ENCODE results near the gene LRCOL1. TPM values are rescaled to one million over a fixed set of nuclear protein-coding genes. Genes with fewer than 3 reads are reported as not detected.

Gene LRCOL1
- polyA plus RNA-seq, 3 donors: 2.3 to 5.8 (median 5.1) TPM

DNA sequence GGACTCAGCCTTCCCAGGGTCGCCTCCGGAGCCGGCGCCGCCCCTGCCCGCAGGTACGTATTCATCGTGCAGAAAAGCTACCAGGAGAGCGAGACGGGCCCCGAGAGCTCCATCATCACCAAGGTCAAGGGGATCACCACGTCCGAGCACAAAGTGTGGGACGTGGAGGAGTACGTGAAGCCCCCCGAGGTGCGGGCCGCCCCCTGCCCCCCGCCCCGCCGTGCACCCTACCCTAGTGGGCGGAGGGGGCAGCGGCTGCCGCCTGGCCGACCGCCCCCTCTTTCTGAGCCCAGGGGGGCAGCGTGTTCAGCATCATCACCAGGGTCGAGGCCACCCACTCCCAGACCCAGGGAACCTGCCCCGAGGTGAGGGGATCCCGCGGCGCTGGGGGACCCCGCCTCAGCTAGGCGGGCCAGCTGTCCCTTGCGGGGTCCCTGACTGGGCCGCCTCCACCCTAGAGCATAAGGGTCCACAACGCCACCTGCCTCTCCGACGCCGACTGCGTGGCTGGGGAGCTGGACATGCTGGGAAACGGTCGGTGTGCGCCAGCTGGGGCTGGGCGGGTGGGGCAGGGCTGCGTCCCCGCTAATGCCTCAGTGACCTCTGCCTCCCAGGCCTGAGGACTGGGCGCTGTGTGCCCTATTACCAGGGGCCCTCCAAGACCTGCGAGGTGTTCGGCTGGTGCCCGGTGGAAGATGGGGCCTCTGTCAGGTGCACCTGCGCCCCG is 9.2 kb upstream of the LRCOL1 start:
- no peak for DNase-seq

DNA sequence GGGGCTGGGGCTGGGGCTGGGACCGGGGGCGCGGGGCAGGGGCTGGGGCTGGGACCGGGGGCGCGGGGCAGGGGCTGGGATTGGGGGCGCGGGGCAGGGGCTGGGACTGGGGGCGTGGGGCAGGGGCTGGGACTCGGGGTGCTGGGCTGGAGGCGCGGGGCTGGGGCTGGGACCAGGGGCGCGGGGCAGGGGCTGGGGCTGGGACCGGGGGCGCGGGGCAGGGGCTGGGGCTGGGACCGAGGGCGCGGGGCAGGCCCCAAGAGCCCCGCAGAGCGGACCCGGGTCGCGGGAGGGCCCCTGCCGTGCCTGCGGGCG is 8.6 kb upstream of the LRCOL1 start:
- no peak for DNase-seq

DNA sequence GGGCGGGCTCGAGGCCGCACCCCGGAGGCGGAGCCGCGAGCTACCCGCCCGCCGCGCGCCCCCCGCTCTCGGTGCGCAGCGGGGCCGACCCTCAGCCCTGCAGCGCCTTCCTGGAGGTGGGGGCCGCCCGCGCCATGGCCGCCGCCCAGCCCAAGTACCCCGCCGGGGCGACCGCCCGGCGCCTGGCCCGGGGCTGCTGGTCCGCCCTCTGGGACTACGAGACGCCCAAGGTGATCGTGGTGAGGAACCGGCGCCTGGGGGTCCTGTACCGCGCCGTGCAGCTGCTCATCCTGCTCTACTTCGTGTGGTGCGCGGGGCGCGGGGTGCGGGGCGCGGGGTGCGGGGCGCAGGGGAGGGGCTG is 8.3 kb upstream of the LRCOL1 start, which contains the start of gene P2RX2:
Gene P2RX2, plus strand, starts transcription at position 94 of the 361 bp plus-strand sequence. Its CDS starts 41 bp downstream, at position 135.
- DNase-seq: no peak

DNA sequence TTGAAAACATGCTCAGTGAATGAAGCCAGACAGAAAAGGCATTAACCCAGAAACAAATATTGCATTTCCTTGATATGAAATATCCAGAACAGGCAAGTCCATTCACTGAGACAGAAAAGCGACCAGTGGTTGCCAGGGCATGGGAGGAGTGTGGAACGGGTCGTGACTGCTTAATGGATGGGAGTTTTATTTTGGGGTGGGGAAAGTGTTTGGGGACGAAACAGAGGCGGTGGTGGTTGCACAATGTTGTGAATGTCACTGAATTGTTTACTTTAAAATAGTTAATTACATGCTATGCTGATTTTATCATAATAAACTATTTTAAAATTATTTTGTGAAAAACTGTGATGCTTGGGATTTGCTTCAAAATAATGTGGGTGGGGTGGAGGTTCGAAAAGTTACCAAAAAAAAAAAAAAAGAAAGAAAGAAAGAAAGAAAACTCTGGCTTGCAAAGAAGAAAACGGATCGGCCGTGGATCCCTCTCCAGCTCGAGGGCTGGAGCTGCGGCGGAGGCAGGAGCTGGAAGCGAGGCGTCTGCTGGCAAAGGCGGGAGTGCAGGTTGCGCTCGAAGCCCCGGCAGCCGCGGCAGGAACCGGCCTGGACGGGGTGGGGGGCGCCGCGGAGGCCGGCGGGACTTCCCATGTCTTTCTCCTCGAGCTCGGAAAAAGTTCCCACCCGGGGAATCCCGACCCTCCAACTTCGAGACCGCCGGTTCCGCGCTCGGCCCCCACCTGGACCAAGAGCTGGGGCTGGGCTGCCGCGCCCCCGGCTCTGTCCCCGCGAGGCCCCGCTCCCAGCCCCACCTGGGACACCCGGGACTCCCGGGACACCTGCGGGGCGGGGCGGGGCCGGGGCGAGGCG is 7.7 kb upstream of the LRCOL1 start:
- no peak for DNase-seq

DNA sequence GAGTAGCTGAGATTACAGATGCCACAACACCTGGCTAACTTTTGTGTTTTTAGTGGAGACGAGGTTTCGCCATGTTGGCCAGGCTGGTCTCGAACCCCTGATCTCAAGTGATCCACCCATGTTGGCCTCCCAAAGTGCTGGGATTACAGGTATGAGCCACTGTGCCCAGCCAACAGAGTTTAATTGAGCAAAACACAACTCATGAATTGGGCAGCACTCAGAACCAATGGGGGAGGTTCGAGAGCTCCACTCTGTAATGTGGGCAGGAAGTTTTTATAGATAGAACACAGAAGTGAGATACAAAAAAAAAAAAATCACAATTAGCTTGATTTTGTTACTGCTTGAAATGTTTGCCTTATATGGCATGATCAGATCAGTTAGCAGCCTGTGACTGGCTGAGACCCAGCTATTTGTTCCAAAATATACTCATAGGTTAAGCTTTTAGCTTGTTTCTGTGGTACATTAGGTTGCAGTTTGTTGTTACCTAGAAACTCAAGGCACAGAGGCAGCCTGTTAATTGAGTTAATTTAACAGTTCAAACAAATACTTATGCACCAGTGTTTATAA is 6.8 kb upstream of the LRCOL1 start:
- no peak for DNase-seq

DNA sequence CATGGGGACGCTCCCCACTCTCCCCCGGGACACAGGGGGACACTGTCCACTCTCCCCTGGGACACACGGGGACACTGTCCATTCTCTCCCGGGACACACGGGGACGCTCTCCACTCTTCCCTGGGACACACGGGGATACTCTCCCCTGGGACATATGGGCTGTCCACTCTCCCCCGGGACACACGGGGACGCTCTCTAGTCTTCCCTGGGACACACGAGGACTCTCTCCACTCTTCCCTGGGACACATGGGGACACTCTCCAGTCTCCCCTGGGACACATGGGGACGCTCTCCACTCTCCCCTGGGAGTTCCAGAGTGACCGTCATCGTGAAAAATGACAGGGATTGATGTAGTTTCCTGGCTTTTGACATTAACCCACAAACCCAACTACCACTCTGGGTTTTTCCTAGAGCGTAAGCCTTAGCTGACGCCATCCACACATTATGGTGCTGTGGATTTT is 5.2 kb upstream of the LRCOL1 start:
- DNase-seq: no peak

DNA sequence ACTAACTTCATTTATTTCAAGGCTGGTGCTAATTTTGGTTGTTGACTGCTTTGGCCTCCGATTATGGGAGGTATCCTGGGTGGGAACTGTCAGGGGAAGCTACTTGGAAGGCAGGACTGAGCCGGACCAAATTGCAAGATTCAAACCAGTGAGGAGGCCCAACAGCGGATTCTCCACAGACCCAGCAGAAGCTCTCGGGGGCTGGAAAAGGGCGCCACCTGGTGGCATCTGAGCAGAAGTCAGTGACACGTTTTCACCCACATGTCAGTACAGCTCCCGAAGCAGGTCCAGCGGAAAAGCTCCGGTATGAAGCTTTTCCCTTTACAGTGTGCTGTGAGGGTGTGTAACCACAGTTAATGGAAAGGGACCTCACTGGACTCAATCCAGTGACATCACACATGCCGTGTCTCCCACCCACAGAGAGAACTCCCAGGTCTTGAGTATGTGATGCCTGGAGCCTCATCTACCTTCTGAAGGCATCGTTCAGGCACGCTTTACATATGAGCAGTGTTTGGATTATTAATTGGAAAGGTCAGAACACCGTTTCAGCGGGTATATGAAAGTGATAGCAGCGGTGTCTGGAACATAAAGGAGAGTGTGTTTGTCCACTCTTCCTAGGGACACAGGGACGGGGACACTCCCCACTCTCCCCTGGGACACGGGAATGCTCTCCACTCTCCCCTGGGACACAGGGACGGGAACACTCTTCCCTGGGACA is 4.6 kb upstream of the LRCOL1 start:
- peak; percentile 86 for DNase-seq

DNA sequence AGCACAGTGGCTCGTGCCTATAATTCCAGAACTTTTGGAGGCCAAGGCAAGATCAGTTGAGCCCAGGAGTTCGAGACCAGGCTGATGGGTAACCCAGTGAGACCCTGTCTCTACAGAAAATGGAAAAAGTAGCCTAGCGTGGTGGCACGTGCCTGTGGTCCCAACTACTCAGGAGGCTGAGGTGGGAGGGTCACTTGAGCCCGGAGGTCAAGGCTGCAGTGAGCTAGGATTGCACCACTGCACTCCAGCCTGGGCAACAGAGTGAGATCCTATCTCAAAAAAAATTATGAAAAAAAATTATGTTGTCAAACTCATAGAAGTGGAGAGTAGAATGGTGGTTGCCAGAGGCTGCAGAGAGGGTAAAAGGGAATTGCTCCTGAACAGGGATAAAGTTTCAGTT is 3.6 kb upstream of the LRCOL1 start:
- DNase-seq: no peak

DNA sequence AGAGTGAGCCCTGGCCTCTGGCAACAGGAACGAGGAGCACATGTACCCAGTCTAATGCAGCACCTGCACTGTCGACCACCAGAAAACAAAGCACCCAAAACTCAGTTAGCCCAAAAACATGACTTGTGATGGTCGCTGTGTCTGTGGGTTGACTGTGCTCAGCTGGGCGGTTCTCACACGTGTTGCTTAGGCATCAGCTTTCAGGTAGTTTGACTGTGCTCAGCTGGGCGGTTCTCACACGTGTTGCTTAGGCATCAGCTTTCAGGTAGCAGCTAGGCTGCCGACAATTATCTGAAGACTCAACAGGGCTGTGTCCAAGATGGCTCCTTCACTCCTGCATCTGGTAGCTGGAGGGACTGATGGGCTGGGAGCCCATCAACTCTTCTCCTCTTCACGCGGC is 1.2 kb upstream of the LRCOL1 start:
- DNase-seq: no peak

DNA sequence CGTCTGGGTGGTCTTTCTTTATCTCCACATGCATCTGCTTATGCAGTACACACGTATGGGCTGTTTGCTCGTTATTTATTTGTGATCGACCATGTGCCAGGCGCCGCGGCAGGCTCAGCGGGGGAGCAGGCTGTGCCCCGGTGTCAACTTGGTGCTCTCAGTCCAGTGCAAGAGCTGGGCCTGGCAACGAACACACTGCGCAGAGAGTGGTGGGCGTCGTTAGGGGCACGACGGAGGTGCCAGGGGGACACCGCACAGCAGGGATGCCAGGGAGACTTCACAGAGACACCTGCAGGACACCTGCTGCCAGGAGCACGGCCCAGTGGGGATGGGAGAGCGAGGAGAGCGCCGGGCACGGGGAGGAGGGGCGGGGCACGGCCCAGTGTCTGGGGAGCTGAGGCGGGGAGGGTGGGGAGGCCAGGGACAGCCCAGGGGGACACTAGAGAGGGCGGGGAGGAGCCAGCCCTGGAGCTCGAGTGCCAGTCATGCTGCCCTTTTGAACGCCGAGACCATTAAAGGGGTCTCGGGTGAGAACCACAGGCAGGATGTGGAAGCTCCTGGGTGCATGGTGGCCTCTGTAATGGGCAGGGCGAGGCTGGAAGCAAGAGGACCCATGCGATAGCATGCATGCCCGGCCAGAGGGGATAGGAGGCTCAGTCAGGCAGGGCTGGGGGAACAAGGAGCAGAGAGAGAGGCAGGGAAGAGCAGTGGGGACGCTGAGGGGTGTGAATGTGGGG is 652 bp upstream of the LRCOL1 start:
- no peak for DNase-seq

DNA sequence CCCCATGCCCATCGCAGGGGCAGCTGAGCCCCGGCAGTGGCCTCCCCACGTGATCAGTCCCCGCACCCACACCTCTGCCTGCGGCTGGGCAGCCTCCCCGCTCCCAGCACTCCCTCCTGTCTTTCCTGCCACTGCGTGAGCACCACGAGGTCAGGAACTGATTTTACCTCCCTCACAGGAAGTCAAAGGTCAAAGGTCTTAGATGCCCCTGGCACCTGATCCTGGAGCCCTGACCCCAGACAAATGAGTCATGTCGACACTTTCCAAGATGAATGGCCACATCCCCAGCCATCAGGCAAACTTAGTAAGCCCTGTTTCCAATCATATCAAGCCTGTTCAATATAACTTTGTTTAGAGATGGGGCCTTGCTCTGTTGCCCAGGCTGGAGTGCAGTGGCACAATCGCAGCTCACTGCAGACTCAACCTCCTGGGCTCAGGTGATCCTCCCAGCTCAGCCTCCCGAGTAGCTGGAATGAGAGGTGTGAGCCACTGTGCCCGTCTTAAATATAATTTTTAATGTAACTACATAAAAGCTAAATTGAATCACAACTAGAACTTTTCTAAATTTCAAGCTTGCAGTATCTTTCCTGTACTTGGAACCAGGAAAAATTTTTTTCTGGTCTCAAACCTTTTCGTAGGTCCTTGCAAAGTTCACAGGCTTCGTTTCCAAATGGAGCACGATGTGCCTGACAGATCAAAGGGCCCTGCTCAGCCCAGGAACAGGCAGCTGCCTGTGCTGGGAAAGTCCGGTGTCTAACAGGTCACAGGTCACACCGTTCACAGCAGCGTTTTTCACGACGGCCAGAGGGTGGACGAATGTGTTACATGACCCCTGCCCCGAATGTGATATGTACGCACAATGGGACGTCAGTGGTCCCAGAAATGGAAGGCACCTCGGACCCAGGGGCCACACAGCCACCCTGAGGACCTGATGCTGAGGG is 1.9 kb downstream of the LRCOL1 start:
- no peak for DNase-seq

DNA sequence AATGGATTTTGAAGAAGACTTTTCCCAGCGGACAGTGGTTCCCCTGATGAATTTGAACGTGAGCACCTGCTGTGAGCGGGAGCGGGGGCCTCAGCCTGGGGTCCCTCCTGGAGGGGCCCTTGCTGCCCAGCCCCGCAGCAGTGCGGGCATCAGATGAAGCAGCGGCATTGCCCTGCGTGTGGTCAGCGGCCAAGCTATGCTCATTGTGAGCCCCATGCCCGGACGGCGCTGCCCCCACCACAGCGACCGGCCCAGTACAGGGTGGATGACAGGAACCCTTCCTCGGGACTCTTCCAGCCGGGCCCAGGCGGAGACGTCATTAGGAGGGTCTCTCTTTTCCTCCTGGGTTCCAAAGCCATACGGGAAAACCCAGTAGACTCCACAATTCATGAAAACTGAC is 3.5 kb downstream of the LRCOL1 start:
- DNase-seq: no peak

DNA sequence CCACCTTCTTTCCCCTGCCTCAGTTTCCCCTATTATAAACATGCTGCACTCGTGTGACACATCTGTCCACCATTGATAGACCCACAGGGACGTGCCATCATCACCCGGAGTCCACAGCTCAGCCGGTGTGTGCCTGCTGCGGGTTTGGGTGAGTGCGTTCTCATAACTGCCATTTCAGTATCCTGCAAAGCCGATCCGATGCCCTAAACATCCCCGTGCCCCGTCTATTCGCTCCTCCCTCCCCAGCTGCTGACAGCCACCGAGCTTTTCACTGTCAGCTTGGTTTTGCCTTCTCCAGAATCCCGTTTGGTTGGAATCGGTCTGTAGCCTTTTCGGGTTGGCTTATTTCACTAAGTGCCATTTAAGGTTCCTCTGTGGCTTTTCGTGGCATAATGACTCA is 3.9 kb downstream of the LRCOL1 start:
- no peak for DNase-seq

DNA sequence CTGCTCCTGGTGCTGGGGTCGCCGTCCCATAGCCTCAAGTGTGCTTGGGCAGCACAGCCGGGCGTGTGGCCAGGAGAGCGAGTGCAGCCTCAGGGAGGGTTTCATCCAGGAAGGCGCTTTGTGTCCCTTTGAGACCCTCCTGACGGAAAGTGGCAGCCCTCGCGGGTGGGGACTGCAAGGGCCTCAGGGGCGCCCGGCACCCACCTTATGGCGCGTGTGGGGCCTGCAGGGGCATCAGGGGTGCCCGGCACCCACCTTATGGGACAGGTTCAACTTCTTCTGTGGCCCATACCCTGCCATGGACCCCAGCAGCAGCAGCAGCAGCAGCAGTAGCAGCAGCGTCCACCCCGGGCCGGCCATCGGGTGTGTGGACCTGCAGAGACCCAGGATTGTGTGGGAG is 4.5 kb downstream of the LRCOL1 start:
- DNase-seq: no peak

DNA sequence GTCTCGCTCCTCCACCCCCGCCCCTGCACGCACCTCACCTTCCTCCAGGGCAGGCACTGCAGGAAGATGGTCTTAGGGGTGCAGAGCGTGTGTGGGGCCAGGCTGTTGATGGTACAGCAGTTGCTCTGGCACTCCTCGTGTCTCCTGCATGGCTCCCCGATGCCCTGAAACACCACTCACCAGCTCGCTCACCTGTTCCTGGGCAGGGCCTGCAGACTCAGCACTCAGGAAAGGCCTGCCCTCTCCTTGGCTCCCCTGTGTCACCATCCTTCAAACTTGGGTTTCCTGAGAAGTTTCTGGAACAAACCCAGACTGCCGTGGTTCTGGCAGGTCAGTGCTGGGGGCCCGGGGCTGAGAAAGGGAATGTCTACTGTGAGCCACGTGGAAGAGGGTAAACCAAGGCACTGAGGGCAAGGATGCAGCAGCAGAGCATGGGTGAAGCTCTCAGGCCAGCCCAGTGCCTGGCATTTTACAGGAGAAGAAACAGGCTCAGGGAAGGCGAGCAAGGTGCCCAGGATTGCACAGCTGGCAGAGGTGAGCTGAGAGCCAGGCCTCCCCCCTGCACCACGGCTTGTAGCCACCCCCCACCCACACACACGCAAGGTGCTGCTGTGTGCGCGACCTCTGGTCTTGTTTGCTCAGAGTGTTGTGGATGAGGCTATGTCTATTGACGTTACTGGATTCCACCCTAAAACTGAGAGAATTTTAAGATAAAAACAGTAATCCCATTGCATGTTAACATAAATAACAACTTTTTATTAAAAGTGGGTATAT is 5.5 kb downstream of the LRCOL1 start:
- DNase-seq: no peak

DNA sequence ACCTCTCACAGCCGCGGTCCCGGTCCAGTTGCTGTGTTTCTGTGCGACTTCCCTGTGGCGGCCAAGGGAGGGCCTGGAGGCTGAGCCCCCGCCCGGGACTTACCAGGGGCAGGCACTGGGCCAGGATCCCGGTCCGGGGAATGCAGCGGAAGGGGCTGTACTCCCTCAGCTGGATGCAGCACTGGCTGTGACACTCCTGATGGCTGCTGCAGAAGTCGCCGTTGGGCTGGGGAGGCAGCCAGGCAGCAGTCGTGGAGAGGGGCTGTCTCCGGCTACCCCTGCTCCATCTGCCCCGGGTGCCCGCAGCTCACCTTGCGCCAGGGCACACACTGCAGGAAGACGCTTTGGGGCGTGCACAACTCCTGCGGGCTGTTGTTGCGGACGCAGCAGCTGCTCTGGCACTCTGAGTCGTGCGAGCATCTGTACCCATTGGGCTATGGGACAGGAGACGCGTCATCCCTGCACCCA is 6.2 kb downstream of the LRCOL1 start:
- no peak for DNase-seq

DNA sequence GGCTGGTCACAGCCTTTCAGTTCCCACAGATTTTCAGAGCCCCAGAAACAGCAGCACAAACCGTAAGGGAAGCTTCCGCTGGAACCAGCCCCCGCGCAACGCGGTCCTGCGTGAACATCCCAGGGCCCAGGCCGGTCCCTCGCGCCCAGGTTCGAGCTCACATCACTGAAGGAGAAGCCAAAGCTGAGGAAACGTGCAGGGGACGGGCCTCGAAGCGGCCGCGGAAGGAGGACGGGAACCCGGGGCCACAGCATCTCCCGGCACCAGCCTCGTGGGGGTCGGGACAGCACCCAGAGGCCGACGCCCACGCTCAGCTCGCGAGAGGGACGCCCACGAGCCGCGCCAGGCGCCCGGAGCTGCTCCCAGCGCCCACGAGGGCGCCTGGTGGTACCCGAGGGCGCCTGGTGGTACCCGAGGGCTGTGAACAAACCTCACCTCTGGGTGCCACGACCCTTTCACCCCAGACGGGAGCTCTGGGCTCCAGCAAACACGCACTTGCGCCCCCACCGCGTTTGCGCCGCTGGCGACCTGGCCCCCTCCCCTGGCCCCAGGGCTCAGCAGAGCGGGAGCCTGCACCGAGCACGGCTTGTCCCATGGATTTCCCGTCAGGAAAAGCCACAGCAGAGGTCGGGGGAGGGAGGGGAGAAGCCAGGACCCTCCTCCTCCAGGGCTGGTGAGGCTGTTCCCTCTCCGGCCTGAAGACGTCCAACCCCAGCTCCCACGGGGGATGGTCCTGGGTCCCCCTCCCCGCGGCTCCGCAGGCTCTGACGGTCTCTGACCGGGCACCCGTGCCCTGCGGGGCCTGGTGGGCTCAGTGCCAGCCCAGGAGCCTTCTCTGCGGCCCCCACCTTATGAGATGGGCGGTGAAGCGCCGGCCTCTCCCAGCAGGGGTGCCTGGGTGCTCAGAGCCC is 6.9 kb downstream of the LRCOL1 start:
- DNase-seq: no peak

DNA sequence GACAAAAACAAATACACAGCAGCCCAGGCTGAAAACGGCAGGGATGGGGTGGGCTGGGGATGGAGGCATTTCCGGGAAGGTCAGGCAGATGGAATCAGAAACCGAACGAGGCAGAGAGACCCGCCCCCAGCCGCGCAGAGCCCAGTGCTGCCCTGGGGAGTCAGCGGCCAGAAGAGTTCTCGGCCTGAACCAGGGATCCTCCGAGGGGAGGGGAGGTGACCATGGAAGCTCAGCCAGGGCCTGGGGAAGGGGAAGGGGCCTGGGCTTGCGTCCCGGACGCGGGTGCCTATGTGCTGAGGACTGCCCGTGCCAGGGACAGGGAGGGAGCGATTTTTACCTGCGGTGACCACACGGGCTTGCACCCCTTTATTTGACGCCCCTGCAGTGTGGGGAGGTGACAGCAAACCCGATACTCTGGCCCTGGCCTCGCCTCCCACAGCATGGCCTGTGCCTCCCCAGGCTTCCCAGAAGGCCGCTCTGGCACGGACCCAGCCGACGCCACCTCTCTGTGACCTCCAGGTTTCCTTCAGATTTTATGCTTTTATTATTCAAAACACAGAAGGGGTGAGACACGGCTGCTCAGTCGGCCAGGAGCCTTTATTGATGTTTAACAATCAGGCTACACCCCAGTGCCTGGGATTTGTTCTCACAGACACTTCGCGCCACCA is 7.7 kb downstream of the LRCOL1 start:
- DNase-seq: peak; percentile 81

Data from renal pelvis (tissue), 4 donors.